OCI-LY1 (cell line): ENCODE measurements around the gene ICE2.
"Not testable (repeated sequence)": the region's sequence is repeated elsewhere in the genome, so short reads cannot be mapped to it uniquely, and the experiment has no call there.

ENCODE experiments used
- H2AFZ ChIP-seq: fragments of 200-600 bp; sonication (generic), shearing (Covaris generic); 2 replicates; pipeline ENCODE4 v1.6.0; 2014; ENCODE audit warnings: antibody characterized with exemption, mild to moderate bottlenecking, low read length
- H3F3A ChIP-seq: fragments of 200-600 bp; sonication (generic), shearing (Covaris generic); 2 replicates; pipeline ENCODE4 v1.6.0; 2014; ENCODE audit warnings: mild to moderate bottlenecking, antibody characterized with exemption, low read length, moderate library complexity; ENCODE audit not compliant: insufficient read depth
- H3K27ac ChIP-seq: fragments of 200-600 bp; sonication (generic); 2 replicates; pipeline ENCODE4 v1.5.1; 2014; ENCODE audit warnings: low read length, mixed run types, mild to moderate bottlenecking, low read depth; ENCODE audit not compliant: poor library complexity, severe bottlenecking
- H3K27me3 ChIP-seq: fragments of 200-600 bp; sonication (generic); 2 replicates; pipeline ENCODE4 v1.6.0; 2014; ENCODE audit warnings: antibody characterized with exemption, mild to moderate bottlenecking, low read length, moderate library complexity; ENCODE audit not compliant: insufficient read depth
- H3K36me3 ChIP-seq: fragments of 200-600 bp; sonication (generic); 2 replicates; pipeline ENCODE4 v1.6.1; 2014; ENCODE audit warnings: mild to moderate bottlenecking, antibody characterized with exemption, low read length, moderate library complexity, mixed read lengths; ENCODE audit not compliant: insufficient read depth
- H3K4me1 ChIP-seq: fragments of 200-600 bp; sonication (generic); 2 replicates; pipeline ENCODE4 v1.5.1; 2014; ENCODE audit warnings: mild to moderate bottlenecking, low read length, moderate library complexity; ENCODE audit not compliant: insufficient read depth, severe bottlenecking
- H3K4me2 ChIP-seq: fragments of 200-600 bp; sonication (generic), shearing (Covaris generic); 2 replicates; pipeline ENCODE4 v1.6.1; 2014; ENCODE audit warnings: low read length
- H3K4me3 ChIP-seq: fragments of 200-600 bp; sonication (generic); 2 replicates; pipeline ENCODE4 v1.5.1; 2014; ENCODE audit warnings: low read length, low read depth, mild to moderate bottlenecking, mixed read lengths; ENCODE audit not compliant: poor library complexity, severe bottlenecking
- H3K79me2 ChIP-seq: fragments of 200-600 bp; shearing (Covaris generic); 2 replicates; pipeline ENCODE4 v1.6.1; 2016; ENCODE audit warnings: mixed run types, low read length, mixed read lengths; ENCODE audit not compliant: insufficient read depth
- H3K9ac ChIP-seq: fragments of 200-600 bp; sonication (generic), shearing (Covaris generic); 2 replicates; pipeline ENCODE4 v1.6.1; 2014; ENCODE audit warnings: mild to moderate bottlenecking, low read length, mixed read lengths
- H3K9me2 ChIP-seq: fragments of 200-600 bp; sonication (generic), shearing (Covaris generic); 2 replicates; pipeline ENCODE4 v1.6.1; 2014; ENCODE audit warnings: low read depth, mild to moderate bottlenecking, low read length, mixed read lengths
- H3K9me3 ChIP-seq: fragments of 200-600 bp; shearing (Covaris generic); 2 replicates; pipeline ENCODE4 v1.6.1; 2014; ENCODE audit warnings: low read length, mixed read lengths
- H4K20me1 ChIP-seq: fragments of 200-600 bp; sonication (generic), shearing (Covaris generic); 2 replicates; pipeline ENCODE4 v1.6.0; 2016; ENCODE audit warnings: mild to moderate bottlenecking, low read length; ENCODE audit not compliant: insufficient read depth
- CTCF ChIP-seq: fragments of 200-600 bp; sonication (generic), shearing (Covaris generic); IDR thresholded peaks from 2 replicates; pipeline ENCODE4 v1.5.1; 2017; ENCODE audit warnings: mild to moderate bottlenecking, antibody characterized with exemption, low read length, moderate library complexity, mixed read lengths
- EZH2 ChIP-seq: fragments of 200-600 bp; sonication (generic), shearing (Covaris generic); IDR thresholded peaks from 2 replicates; pipeline ENCODE4 v1.8.0; 2017; ENCODE audit warnings: borderline replicate concordance, mixed run types, mild to moderate bottlenecking, antibody characterized with exemption, low read length, moderate library complexity, mixed read lengths

ICE2 gene

GRCh38 chr15:60413231-60413824, 65.6 kb downstream of the ICE2 start:
- no peak overlapping the region for H3K4me2 ChIP-seq
- no peak overlapping the region for H3K9ac ChIP-seq
- no peak overlapping the region for H3K4me3 ChIP-seq
- no peak overlapping the region for H2AFZ ChIP-seq
- no peak overlapping the region for H3K27ac ChIP-seq
- H4K20me1 ChIP-seq: no peaks in the 10 kb centered on the region
- no peaks in the 10 kb centered on the region for H3K4me1 ChIP-seq
- H3F3A ChIP-seq: no peaks in the 10 kb centered on the region
- H3K27me3 ChIP-seq: no peaks in the 10 kb centered on the region
- no peaks in the 10 kb centered on the region for H3K36me3 ChIP-seq
- no peak for TF ChIP-seq CTCF
- H3K79me2 ChIP-seq: no peaks in the 10 kb centered on the region
- no peaks in the 10 kb centered on the region for H3K9me2 ChIP-seq
- no peaks in the 10 kb centered on the region for H3K9me3 ChIP-seq

- H3K9ac ChIP-seq, H3K4me1 ChIP-seq, H3K36me3 ChIP-seq, H3K9me3 ChIP-seq, H3K27ac ChIP-seq, H3K4me2 ChIP-seq, H4K20me1 ChIP-seq, H3K9me2 ChIP-seq, H3F3A ChIP-seq, H3K4me3 ChIP-seq, H3K27me3 ChIP-seq, H2AFZ ChIP-seq, H3K79me2 ChIP-seq: not testable (repeated sequence)
Observed at GRCh38 chr15:60412807-60413206, 66.1 kb downstream of the ICE2 start.

GRCh38 chr15:60411774-60412425, 67.0 kb downstream of the ICE2 start:
- Histone ChIP-seq H3K36me3 (no peaks in the 10 kb centered on the region), H3K79me2 (no peaks in the 10 kb centered on the region), H3K27me3 (no peaks in the 10 kb centered on the region), H3K4me1 (no peaks in the 10 kb centered on the region), H3K4me3 (no peak overlapping the region), H3K27ac (no peak overlapping the region), H3F3A (no peaks in the 10 kb centered on the region), H3K9me3 (no peaks in the 10 kb centered on the region), H4K20me1 (no peaks in the 10 kb centered on the region), H3K4me2 (no peak overlapping the region), H3K9me2 (no peaks in the 10 kb centered on the region), H3K9ac (no peak overlapping the region), H2AFZ (no peak overlapping the region)
- no peak for TF ChIP-seq EZH2
- TF ChIP-seq CTCF: no peak

- not testable (repeated sequence) for H3F3A ChIP-seq, H2AFZ ChIP-seq, H3K9me3 ChIP-seq, H3K9me2 ChIP-seq, H3K27me3 ChIP-seq, H3K4me3 ChIP-seq, H3K79me2 ChIP-seq, H3K27ac ChIP-seq, H4K20me1 ChIP-seq, H3K4me1 ChIP-seq, H3K36me3 ChIP-seq, H3K4me2 ChIP-seq, H3K9ac ChIP-seq
Observed at GRCh38 chr15:60410350-60410749, 68.6 kb downstream of the ICE2 start.
